ENCODE results near the gene CAMKMT.

CAMKMT gene

DNA sequence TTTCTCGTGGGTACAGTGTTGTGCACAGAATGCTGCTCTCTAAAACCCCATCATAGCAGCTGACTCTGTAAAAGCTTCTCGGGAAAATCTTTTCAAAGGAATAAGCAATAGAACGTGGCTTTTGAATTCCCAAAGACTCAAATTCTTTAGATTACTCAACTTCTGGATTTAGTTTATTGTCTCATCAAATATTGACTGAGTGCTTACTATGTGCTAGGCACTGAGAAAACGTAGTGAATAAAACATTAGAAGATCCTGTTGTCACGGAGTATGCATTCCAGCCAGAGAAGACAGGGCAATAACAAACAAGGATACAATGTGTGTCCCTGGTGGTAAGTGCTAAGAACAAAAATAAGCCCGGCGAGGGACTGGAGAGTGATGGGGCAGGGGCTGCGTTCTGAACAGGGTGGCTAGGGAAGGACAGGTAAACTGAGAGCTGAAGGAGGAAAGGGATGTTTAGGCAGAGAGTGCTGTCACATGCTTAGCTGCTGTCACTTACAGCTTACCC lies 401.6 kb downstream of the CAMKMT start:
- DNase-seq: no peak
- Histone ChIP-seq H3K4me2 (ENCODE audit: low read depth, low read length) (no peak overlapping the region), H3K4me1 (ENCODE audit: low read length) (peaks cover 10% of the 10 kb centered on the region; the same call in 1 of the 2 replicates), H3K27ac (ENCODE audit: low read length) (no peak overlapping the region), H3F3A (ENCODE audit: insufficient read depth, low read length) (no peaks in the 10 kb centered on the region), H3K9ac (ENCODE audit: low read length) (no peak overlapping the region), H2AFZ (ENCODE audit: low read length) (no peak overlapping the region), H3K79me2 (ENCODE audit: low read length) (no peaks in the 10 kb centered on the region), H3K36me3 (replicated peaks; ENCODE audit: insufficient read depth, low read length) (no peaks in the 10 kb centered on the region), H4K20me1 (ENCODE audit: insufficient read depth, low read length) (no peaks in the 10 kb centered on the region), H3K9me3 (replicated peaks; ENCODE audit: insufficient read depth, low read length) (no peaks in the 10 kb centered on the region), H3K27me3 (replicated peaks; ENCODE audit: insufficient read depth, low read length) (no peaks in the 10 kb centered on the region), H3K9me2 (replicated peaks; ENCODE audit: insufficient read depth, low read length) (no peaks in the 10 kb centered on the region), H3K4me3 (ENCODE audit: low read length) (no peak overlapping the region)
- TF ChIP-seq, protein P1, sequence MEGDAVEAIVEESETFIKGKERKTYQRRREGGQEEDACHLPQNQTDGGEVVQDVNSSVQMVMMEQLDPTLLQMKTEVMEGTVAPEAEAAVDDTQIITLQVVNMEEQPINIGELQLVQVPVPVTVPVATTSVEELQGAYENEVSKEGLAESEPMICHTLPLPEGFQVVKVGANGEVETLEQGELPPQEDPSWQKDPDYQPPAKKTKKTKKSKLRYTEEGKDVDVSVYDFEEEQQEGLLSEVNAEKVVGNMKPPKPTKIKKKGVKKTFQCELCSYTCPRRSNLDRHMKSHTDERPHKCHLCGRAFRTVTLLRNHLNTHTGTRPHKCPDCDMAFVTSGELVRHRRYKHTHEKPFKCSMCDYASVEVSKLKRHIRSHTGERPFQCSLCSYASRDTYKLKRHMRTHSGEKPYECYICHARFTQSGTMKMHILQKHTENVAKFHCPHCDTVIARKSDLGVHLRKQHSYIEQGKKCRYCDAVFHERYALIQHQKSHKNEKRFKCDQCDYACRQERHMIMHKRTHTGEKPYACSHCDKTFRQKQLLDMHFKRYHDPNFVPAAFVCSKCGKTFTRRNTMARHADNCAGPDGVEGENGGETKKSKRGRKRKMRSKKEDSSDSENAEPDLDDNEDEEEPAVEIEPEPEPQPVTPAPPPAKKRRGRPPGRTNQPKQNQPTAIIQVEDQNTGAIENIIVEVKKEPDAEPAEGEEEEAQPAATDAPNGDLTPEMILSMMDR (IDR thresholded peaks at IDR 0.05; ENCODE audit: low read length): no peak
- TF ChIP-seq EZH2 (optimal IDR thresholded peaks at IDR 0.05; ENCODE audit: low read depth, low read length) (no peak), EZH2phosphoT487 (IDR thresholded peaks at IDR 0.05; ENCODE audit: low read length) (no peak)

DNA sequence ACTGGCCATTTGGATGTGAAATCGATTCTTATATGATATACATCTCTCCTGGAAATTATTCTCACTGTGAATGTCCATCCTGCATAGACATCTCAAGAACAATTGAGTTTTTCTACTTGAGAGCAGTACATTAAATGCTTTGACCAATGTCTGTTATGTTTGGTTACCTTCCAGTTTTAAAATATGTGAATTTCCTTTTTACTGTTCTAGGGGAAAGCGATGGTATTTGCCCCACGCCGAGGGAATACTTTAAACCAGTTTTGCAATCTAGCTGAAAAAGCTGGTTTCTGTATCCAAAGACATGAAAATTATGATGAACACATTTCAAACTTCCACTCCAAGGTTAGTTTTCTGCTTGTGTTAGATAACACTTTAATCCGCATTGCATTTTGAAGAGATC lies 404.5 kb downstream of the CAMKMT start:
- Histone ChIP-seq H3K36me3 (replicated peaks; ENCODE audit: insufficient read depth, low read length) (no peaks in the 10 kb centered on the region), H3K27me3 (replicated peaks; ENCODE audit: insufficient read depth, low read length) (no peaks in the 10 kb centered on the region), H3K4me1 (ENCODE audit: low read length) (no peaks in the 10 kb centered on the region), H3K9me2 (replicated peaks; ENCODE audit: insufficient read depth, low read length) (no peaks in the 10 kb centered on the region), H3K4me3 (ENCODE audit: low read length) (no peak overlapping the region), H4K20me1 (ENCODE audit: insufficient read depth, low read length) (no peaks in the 10 kb centered on the region), H3K27ac (ENCODE audit: low read length) (no peak overlapping the region), H3F3A (ENCODE audit: insufficient read depth, low read length) (no peaks in the 10 kb centered on the region), H3K4me2 (ENCODE audit: low read depth, low read length) (no peak overlapping the region), H3K9me3 (replicated peaks; ENCODE audit: insufficient read depth, low read length) (no peaks in the 10 kb centered on the region), H3K9ac (ENCODE audit: low read length) (no peak overlapping the region), H2AFZ (ENCODE audit: low read length) (no peak overlapping the region), H3K79me2 (ENCODE audit: low read length) (no peaks in the 10 kb centered on the region)
- TF ChIP-seq EZH2phosphoT487 (IDR thresholded peaks at IDR 0.05; ENCODE audit: low read length) (no peak), EZH2 (optimal IDR thresholded peaks at IDR 0.05; ENCODE audit: low read depth, low read length) (no peak)
- TF ChIP-seq, protein P1 (IDR thresholded peaks at IDR 0.05; ENCODE audit: low read length): no peak
- no peak for DNase-seq

DNA sequence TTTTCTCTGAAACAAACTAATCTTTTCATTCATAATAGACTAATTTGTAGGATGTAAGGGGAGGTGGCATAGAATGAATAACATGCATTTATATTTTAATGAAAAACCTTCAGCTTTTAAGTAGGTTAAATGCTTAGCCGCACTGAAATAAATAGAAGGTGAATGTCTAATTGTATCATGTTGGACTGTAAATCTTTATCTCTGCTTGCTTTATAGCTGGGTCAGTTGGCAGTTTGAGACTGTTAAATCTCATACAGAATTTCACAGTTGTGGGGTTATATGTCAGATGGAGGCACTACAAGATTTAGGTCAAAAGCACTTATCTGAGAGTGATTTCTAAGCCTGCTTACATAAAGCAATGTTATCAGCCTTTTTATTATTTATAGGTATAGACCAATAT lies 405.0 kb downstream of the CAMKMT start:
- no peaks in the 10 kb centered on the region for H3K9me2 ChIP-seq (replicated peaks; ENCODE audit: insufficient read depth, low read length)
- no peaks in the 10 kb centered on the region for H3K27me3 ChIP-seq (replicated peaks; ENCODE audit: insufficient read depth, low read length)
- TF ChIP-seq, protein P1 (IDR thresholded peaks at IDR 0.05; ENCODE audit: low read length): no peak
- TF ChIP-seq EZH2phosphoT487 (IDR thresholded peaks at IDR 0.05; ENCODE audit: low read length) (no peak), EZH2 (optimal IDR thresholded peaks at IDR 0.05; ENCODE audit: low read depth, low read length) (no peak)
- H3K36me3 ChIP-seq (replicated peaks; ENCODE audit: insufficient read depth, low read length): no peaks in the 10 kb centered on the region
- no peaks in the 10 kb centered on the region for H4K20me1 ChIP-seq (ENCODE audit: insufficient read depth, low read length)
- H3K27ac ChIP-seq (ENCODE audit: low read length): no peak overlapping the region
- H3K9me3 ChIP-seq (replicated peaks; ENCODE audit: insufficient read depth, low read length): no peaks in the 10 kb centered on the region
- no peak overlapping the region for H2AFZ ChIP-seq (ENCODE audit: low read length)
- H3F3A ChIP-seq (ENCODE audit: insufficient read depth, low read length): no peaks in the 10 kb centered on the region
- no peaks in the 10 kb centered on the region for H3K4me1 ChIP-seq (ENCODE audit: low read length)
- H3K9ac ChIP-seq (ENCODE audit: low read length): no peak overlapping the region
- H3K79me2 ChIP-seq (ENCODE audit: low read length): no peaks in the 10 kb centered on the region
- H3K4me3 ChIP-seq (ENCODE audit: low read length): no peak overlapping the region
- H3K4me2 ChIP-seq (ENCODE audit: low read depth, low read length): no peak overlapping the region
- no peak for DNase-seq
